HEK293 (cell line): Measurements from ENCODE around the gene ADD2.

Experiments used
- ZBTB21 ChIP-seq: fragments of 450-650 bp; formaldehyde crosslinking; IDR thresholded peaks from 2 replicates; pipeline ENCODE4 v1.5.1; 2017; ENCODE audit warnings: missing biosample characterization, missing genetic modification characterization
- ZNF174 ChIP-seq: fragments of 450-650 bp; formaldehyde crosslinking; IDR thresholded peaks from 2 replicates; pipeline ENCODE4 v1.5.0; 2017; ENCODE audit warnings: missing biosample characterization, mild to moderate bottlenecking, missing genetic modification characterization
- ZNF350 ChIP-seq: fragments of 450-650 bp; formaldehyde crosslinking; IDR thresholded peaks from 2 replicates; pipeline ENCODE4 v1.5.0; 2017; ENCODE audit warnings: missing biosample characterization, mild to moderate bottlenecking, missing genetic modification characterization
- ZNF658 ChIP-seq: fragments of 450-650 bp; formaldehyde crosslinking; IDR thresholded peaks from 2 replicates; pipeline ENCODE4; 2016; ENCODE audit warnings: missing biosample characterization, missing genetic modification characterization
- ZNF701 ChIP-seq: fragments of 450-650 bp; formaldehyde crosslinking; IDR thresholded peaks from 2 replicates; pipeline ENCODE4 v1.5.1; 2016; ENCODE audit warnings: missing biosample characterization, missing genetic modification characterization
- TF ChIP-seq, protein P1 (sequence below): fragments of 450-650 bp; formaldehyde crosslinking; IDR thresholded peaks from 2 replicates; pipeline ENCODE4 v1.5.1; 2016; ENCODE audit warnings: missing biosample characterization, missing genetic modification characterization
- TF ChIP-seq, protein P2 (sequence below): fragments of 450-650 bp; formaldehyde crosslinking; IDR thresholded peaks from 2 replicates; pipeline ENCODE4 v1.5.0; 2017; ENCODE audit warnings: missing biosample characterization, missing genetic modification characterization, borderline replicate concordance
- TF ChIP-seq, protein P3 (sequence below): fragments of 450-650 bp; formaldehyde crosslinking; IDR thresholded peaks from 2 replicates; pipeline ENCODE4; 2016; ENCODE audit warnings: missing biosample characterization, missing genetic modification characterization
- TF ChIP-seq, protein P4 (sequence below): IDR thresholded peaks from 2 replicates; pipeline ENCODE4 v1.6.1; 2011; ENCODE audit warnings: mild to moderate bottlenecking, low read depth, low read length, borderline replicate concordance

DNA sequence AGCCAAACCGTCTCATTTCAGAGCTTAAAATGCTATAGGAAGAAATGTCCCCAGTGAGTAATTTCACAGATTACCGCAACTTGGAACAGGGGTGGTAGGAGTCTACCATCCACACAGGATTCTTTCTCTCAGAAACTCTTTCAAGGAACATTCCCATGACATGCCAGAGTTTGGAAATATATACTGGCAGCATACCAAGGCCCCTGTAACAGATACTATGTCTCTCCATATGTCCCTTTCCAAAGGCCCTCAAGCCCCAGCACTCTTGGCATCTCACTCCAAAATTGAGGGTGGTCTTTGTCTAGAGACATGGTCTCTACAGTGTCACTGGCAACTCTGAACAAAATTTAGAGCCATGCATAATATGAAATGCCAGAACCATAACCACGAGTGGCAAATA is 11.5 kb upstream of the ADD2 start:
- TF ChIP-seq ZNF658 (tag by site-specific recombination) = no peak
- TF ChIP-seq ZBTB21 (tag by site-specific recombination) = no peak
- TF ChIP-seq ZNF701 (tag by site-specific recombination) = no peak
- TF ChIP-seq, protein P1, sequence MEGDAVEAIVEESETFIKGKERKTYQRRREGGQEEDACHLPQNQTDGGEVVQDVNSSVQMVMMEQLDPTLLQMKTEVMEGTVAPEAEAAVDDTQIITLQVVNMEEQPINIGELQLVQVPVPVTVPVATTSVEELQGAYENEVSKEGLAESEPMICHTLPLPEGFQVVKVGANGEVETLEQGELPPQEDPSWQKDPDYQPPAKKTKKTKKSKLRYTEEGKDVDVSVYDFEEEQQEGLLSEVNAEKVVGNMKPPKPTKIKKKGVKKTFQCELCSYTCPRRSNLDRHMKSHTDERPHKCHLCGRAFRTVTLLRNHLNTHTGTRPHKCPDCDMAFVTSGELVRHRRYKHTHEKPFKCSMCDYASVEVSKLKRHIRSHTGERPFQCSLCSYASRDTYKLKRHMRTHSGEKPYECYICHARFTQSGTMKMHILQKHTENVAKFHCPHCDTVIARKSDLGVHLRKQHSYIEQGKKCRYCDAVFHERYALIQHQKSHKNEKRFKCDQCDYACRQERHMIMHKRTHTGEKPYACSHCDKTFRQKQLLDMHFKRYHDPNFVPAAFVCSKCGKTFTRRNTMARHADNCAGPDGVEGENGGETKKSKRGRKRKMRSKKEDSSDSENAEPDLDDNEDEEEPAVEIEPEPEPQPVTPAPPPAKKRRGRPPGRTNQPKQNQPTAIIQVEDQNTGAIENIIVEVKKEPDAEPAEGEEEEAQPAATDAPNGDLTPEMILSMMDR = no peak
- TF ChIP-seq, protein P2, sequence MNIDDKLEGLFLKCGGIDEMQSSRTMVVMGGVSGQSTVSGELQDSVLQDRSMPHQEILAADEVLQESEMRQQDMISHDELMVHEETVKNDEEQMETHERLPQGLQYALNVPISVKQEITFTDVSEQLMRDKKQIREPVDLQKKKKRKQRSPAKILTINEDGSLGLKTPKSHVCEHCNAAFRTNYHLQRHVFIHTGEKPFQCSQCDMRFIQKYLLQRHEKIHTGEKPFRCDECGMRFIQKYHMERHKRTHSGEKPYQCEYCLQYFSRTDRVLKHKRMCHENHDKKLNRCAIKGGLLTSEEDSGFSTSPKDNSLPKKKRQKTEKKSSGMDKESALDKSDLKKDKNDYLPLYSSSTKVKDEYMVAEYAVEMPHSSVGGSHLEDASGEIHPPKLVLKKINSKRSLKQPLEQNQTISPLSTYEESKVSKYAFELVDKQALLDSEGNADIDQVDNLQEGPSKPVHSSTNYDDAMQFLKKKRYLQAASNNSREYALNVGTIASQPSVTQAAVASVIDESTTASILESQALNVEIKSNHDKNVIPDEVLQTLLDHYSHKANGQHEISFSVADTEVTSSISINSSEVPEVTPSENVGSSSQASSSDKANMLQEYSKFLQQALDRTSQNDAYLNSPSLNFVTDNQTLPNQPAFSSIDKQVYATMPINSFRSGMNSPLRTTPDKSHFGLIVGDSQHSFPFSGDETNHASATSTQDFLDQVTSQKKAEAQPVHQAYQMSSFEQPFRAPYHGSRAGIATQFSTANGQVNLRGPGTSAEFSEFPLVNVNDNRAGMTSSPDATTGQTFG = no peak
- TF ChIP-seq ZNF350 (tag by site-specific recombination) = no peak
- TF ChIP-seq, protein P3, sequence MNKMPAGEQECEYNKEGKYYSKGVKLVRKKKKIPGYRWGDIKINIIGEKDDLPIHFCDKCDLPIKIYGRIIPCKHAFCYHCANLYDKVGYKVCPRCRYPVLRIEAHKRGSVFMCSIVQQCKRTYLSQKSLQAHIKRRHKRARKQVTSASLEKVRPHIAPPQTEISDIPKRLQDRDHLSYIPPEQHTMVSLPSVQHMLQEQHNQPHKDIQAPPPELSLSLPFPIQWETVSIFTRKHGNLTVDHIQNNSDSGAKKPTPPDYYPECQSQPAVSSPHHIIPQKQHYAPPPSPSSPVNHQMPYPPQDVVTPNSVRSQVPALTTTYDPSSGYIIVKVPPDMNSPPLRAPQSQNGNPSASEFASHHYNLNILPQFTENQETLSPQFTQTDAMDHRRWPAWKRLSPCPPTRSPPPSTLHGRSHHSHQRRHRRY (tag by site-specific recombination) = no peak
- TF ChIP-seq, protein P4, sequence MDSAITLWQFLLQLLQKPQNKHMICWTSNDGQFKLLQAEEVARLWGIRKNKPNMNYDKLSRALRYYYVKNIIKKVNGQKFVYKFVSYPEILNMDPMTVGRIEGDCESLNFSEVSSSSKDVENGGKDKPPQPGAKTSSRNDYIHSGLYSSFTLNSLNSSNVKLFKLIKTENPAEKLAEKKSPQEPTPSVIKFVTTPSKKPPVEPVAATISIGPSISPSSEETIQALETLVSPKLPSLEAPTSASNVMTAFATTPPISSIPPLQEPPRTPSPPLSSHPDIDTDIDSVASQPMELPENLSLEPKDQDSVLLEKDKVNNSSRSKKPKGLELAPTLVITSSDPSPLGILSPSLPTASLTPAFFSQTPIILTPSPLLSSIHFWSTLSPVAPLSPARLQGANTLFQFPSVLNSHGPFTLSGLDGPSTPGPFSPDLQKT = no peak
- no peak for TF ChIP-seq ZNF174 (tag by site-specific recombination)
